IMR-90 (cell line): ENCODE measurements around the gene ACSS1. TPM values are rescaled to one million over a fixed set of nuclear protein-coding genes. Genes with fewer than 3 reads are reported as not detected.

ENCODE experiments used
- ATAC-seq: fragments of 200-7000 bp; cut with Tn5 transposase; 2 replicates; pipeline ENCODE4 v1.9.1; 2020; ENCODE audit warnings: low read depth, mild to moderate bottlenecking, moderate library complexity
- BruUV-seq: library from RNA; stranded (reverse); fragments of 400-500 nt; replicated peaks from 2 replicates; lab custom pipeline; 2021; lab: Mats Ljungman, UMichigan
- CTCF ChIA-PET: fragments of 300-600 bp; formaldehyde crosslinking; extraction: SDS; loops from one replicate; lab custom pipeline; 2021; ENCODE audit warnings: antibody characterized with exemption; lab: Yijun Ruan, JAX
- POLR2A ChIA-PET: fragments of 300-600 bp; sonication (Branson Sonifier 250); formaldehyde crosslinking; loops from one replicate; lab custom pipeline; 2022; ENCODE audit warnings: antibody characterized with exemption; ENCODE audit not compliant: unreplicated experiment; lab: Charles Lee
- DNase-seq: peaks from one replicate; pipeline ENCODE4 v3.0.0; 2013
- H2AFZ ChIP-seq: replicated peaks from 2 replicates; pipeline ENCODE3; 2013; ENCODE audit warnings: low read length, mild to moderate bottlenecking; ENCODE audit not compliant: poor library complexity
- H2AK5ac ChIP-seq: 2 replicates; pipeline ENCODE4 v1.6.1; 2013; ENCODE audit warnings: low read depth, low read length, inconsistent platforms
- H2AK9ac ChIP-seq: replicated peaks from 2 replicates; pipeline ENCODE3; 2013; ENCODE audit warnings: mild to moderate bottlenecking, low read depth, low read length, moderate library complexity; ENCODE audit not compliant: poor library complexity
- H2BK120ac ChIP-seq: 2 replicates; pipeline ENCODE4 v1.6.1; 2013; ENCODE audit warnings: low read depth, low read length, inconsistent platforms
- H2BK15ac ChIP-seq: 3 replicates; pipeline ENCODE4 v1.6.1; 2013; ENCODE audit warnings: low read depth, low read length, inconsistent platforms
- H2BK20ac ChIP-seq: 2 replicates; pipeline ENCODE4 v1.6.1; 2013; ENCODE audit warnings: low read depth, mild to moderate bottlenecking, inconsistent platforms, low read length, moderate library complexity
- H2BK5ac ChIP-seq: 2 replicates; pipeline ENCODE4 v1.6.1; 2013; ENCODE audit warnings: mild to moderate bottlenecking, low read depth, low read length, inconsistent platforms; ENCODE audit not compliant: poor library complexity, severe bottlenecking
- H3K14ac ChIP-seq: replicated peaks from 2 replicates; pipeline ENCODE4 v1.6.1; 2013; ENCODE audit warnings: low read depth, low read length, inconsistent platforms
- H3K18ac ChIP-seq: 2 replicates; pipeline ENCODE4 v1.6.1; 2013; ENCODE audit warnings: low read depth, low read length, control low read depth
- H3K23ac ChIP-seq: 2 replicates; pipeline ENCODE4 v1.6.1; 2013; ENCODE audit warnings: low read depth, low read length, inconsistent platforms
- H3K27ac ChIP-seq: 2 replicates; pipeline ENCODE4 v1.5.1; 2013; ENCODE audit warnings: mild to moderate bottlenecking, control low read depth, low read length; ENCODE audit not compliant: insufficient read depth
- H3K27me3 ChIP-seq: 2 replicates; pipeline ENCODE4 v1.6.1; 2013; ENCODE audit warnings: low read length; ENCODE audit not compliant: control insufficient read depth, insufficient read depth
- H3K36me3 ChIP-seq: 2 replicates; pipeline ENCODE4 v1.6.1; 2013; ENCODE audit warnings: low read length, mixed read lengths; ENCODE audit not compliant: control insufficient read depth, insufficient read depth
- H3K4ac ChIP-seq: 2 replicates; pipeline ENCODE4 v1.6.1; 2013; ENCODE audit warnings: low read depth, low read length, inconsistent platforms
- H3K4me1 ChIP-seq: 2 replicates; pipeline ENCODE4 v1.6.1; 2013; ENCODE audit warnings: low read length, mixed read lengths; ENCODE audit not compliant: control insufficient read depth, insufficient read depth
- H3K4me2 ChIP-seq: 2 replicates; pipeline ENCODE4 v1.6.1; 2013; ENCODE audit warnings: low read depth, mild to moderate bottlenecking, control low read depth, low read length, moderate library complexity
- H3K4me3 ChIP-seq: 2 replicates; pipeline ENCODE4 v1.5.1; 2013; ENCODE audit warnings: low read depth, mild to moderate bottlenecking, control low read depth, low read length, moderate library complexity; ENCODE audit not compliant: insufficient read depth
- H3K56ac ChIP-seq: 2 replicates; pipeline ENCODE4 v1.6.1; 2013; ENCODE audit warnings: low read length, inconsistent platforms; ENCODE audit not compliant: insufficient read depth; ENCODE audit errors: extremely low read depth
- H3K79me1 ChIP-seq, 2 experiments: 2 replicates each; pipeline ENCODE4 v1.6.1; 2013; ENCODE audit warnings: low read length in 2 of 2, inconsistent platforms in 1 of 2, low read depth in 1 of 2
- H3K9ac ChIP-seq: 2 replicates; pipeline ENCODE4 v1.6.1; 2013; ENCODE audit warnings: low read depth, low read length, control low read depth
- H3K9me1 ChIP-seq: 2 replicates; pipeline ENCODE4 v1.6.1; 2013; ENCODE audit warnings: low read length, inconsistent platforms; ENCODE audit not compliant: insufficient read depth
- H3K9me3 ChIP-seq: 2 replicates; pipeline ENCODE4 v1.6.1; 2013; ENCODE audit warnings: low read length; ENCODE audit not compliant: control insufficient read depth, insufficient read depth
- H4K20me1 ChIP-seq: 2 replicates; pipeline ENCODE4 v1.6.1; 2013; ENCODE audit warnings: low read length, inconsistent platforms; ENCODE audit not compliant: insufficient read depth
- H4K5ac ChIP-seq: 2 replicates; pipeline ENCODE4 v1.6.1; 2013; ENCODE audit warnings: mild to moderate bottlenecking, low read depth, low read length, control low read depth
- H4K8ac ChIP-seq, 2 experiments: 2 replicates each; pipeline ENCODE4 v1.6.1; 2013; ENCODE audit warnings: low read depth in 2 of 2, low read length in 2 of 2, control low read depth in 1 of 2, inconsistent platforms in 1 of 2
- H4K91ac ChIP-seq: 2 replicates; pipeline ENCODE4 v1.6.1; 2013; ENCODE audit warnings: low read depth, low read length, inconsistent platforms; ENCODE audit not compliant: insufficient read depth
- CTCF ChIP-seq: conservative IDR thresholded peaks from 2 replicates; pipeline ENCODE4 v1.5.1; 2012; ENCODE audit warnings: mild to moderate bottlenecking, low read depth, low read length, improper control_type of control experiment
- FOS ChIP-seq: fragments of 150-350 bp; IDR thresholded peaks from 2 replicates; pipeline ENCODE4 v1.6.1; 2016; ENCODE audit warnings: low read depth, low read length
- MAFK ChIP-seq: IDR thresholded peaks from 2 replicates; pipeline ENCODE4 v1.6.1; 2012; ENCODE audit warnings: low read depth, low read length, improper control_type of control experiment
- POLR2A ChIP-seq: IDR thresholded peaks from 2 replicates; pipeline ENCODE4 v1.6.1; 2012; ENCODE audit warnings: mild to moderate bottlenecking, low read depth, low read length
- RFX5 ChIP-seq: IDR thresholded peaks from 2 replicates; pipeline ENCODE4 v1.8.0; 2012; ENCODE audit warnings: low read depth, mild to moderate bottlenecking, low read length, moderate library complexity
- WGBS, 2 experiments: methylation state at CpG; one replicate each; pipeline versions ENCODE4 v1.1.5 to v1.1.7; 2013; ENCODE audit warnings: missing lambda C conversion rate in 2 of 2; ENCODE audit not compliant: insufficient read length in 1 of 2; ENCODE audit errors: extremely low coverage in 2 of 2; 5-methylcytosine and 5-hydroxymethylcytosine counted together
- dilution Hi-C: fragments of 300-500 bp; cut with HindIII; formaldehyde crosslinking; loops from one replicate; pipeline ENCODE4 v1.14.3; 2018; ENCODE audit warnings: low sequenced_read_pairs; ENCODE audit not compliant: unreplicated experiment
- in situ Hi-C: fragments of 300-500 bp; cut with MboI; formaldehyde crosslinking; loops from 3 replicates; pipeline ENCODE4 v1.14.3; 2019; ENCODE audit warnings: low sequenced_read_pairs, inconsistent platforms, mixed read lengths
- intact Hi-C: fragments of 100-400 bp; cut with micrococcal nuclease; formaldehyde crosslinking; loops from 2 replicates; pipeline ENCODE4 v1.10.0; 2022
- polyA plus RNA-seq, 3 experiments: library from polyadenylated mRNA; depleted of rRNA; stranded (reverse); fragments of >200 nt; gene quantifications; 2 replicates each; pipeline ENCODE4 v1.2.3, GENCODE V29; 2012; ENCODE audit warnings: low replicate concordance in 1 of 3
- total RNA-seq: library from RNA; depleted of rRNA; stranded (reverse); fragments of >200 nt; gene quantifications from 2 replicates; pipeline ENCODE4 v1.2.3, GENCODE V29; 2012

Gene ACSS1
- total and polyA plus RNA-seq, 2 of the 4 experiments (the other 2 are of a cell fraction) = 0.72 to 1.2 TPM

GRCh38 chr20:25035921-25036320 lies 22.0 kb downstream of the ACSS1 start:
- peaks cover 7% of the 10 kb centered on the region; the same call in 1 of the 2 replicates for H3K4me1 ChIP-seq
- no peak overlapping the region for H2BK120ac ChIP-seq
- in situ Hi-C loops = no loop called here
- no peak overlapping the region for H4K5ac ChIP-seq
- H3K4ac ChIP-seq = no peak overlapping the region
- H3K18ac ChIP-seq = no peak overlapping the region
- no peaks in the 10 kb centered on the region for H3K79me1 ChIP-seq
- dilution Hi-C loops = no loop called here
- H3K9me3 ChIP-seq = no peaks in the 10 kb centered on the region
- H2BK15ac ChIP-seq = no peak overlapping the region
- H4K8ac ChIP-seq = no peak overlapping the region
- H3K4me3 ChIP-seq = no peak overlapping the region
- no peak overlapping the region for H2AK5ac ChIP-seq
- no peak overlapping the region for H2BK5ac ChIP-seq
- H2AFZ ChIP-seq = no peak overlapping the region
- peaks cover 3% of the 10 kb centered on the region; the same call in 1 of the 2 replicates for H3K9me1 ChIP-seq
- ATAC-seq (no peak), DNase-seq (no peak)
- TF ChIP-seq RFX5 (no peak), FOS (no peak), CTCF (no peak), POLR2A (no peak), MAFK (no peak)
- ChIA-PET CTCF (no interaction called here), POLR2A (no interaction called here)
- no peak overlapping the region for H3K14ac ChIP-seq
- no peak overlapping the region for H2BK20ac ChIP-seq
- intact Hi-C loops = no loop called here
- no peaks in the 10 kb centered on the region; the same call in 1 of the 2 replicates for H4K20me1 ChIP-seq
- no peak overlapping the region for H3K4me2 ChIP-seq
- H3K27ac ChIP-seq = no peak overlapping the region
- no TSS peak for BruUV-seq
- peaks cover 3% of the 10 kb centered on the region for H3K27me3 ChIP-seq
- no peak overlapping the region for H3K9ac ChIP-seq
- WGBS, 2 experiments = no CpG with 5 or more reads among the region's 4 CpGs
- H4K91ac ChIP-seq = no peak overlapping the region
- no peaks in the 10 kb centered on the region for H3K36me3 ChIP-seq
- no peak overlapping the region for H2AK9ac ChIP-seq
- no peak overlapping the region for H3K23ac ChIP-seq
- H3K56ac ChIP-seq = no peak overlapping the region
